Stimulated activated CD8-positive, alpha-beta memory T cell treated with anti-CD3 and anti-CD28 coated beads, Interleukin-12 subunit alpha, Interleukin-12 subunit beta, amount 100 ng/mL, for 4 hours (primary cell): ENCODE measurements around the gene TP73.

Experiments used
- DNase-seq: peaks from one replicate; pipeline ENCODE4 v3.0.0-alpha.2; 2020; ENCODE audit warnings: low read depth

Gene TP73

DNA sequence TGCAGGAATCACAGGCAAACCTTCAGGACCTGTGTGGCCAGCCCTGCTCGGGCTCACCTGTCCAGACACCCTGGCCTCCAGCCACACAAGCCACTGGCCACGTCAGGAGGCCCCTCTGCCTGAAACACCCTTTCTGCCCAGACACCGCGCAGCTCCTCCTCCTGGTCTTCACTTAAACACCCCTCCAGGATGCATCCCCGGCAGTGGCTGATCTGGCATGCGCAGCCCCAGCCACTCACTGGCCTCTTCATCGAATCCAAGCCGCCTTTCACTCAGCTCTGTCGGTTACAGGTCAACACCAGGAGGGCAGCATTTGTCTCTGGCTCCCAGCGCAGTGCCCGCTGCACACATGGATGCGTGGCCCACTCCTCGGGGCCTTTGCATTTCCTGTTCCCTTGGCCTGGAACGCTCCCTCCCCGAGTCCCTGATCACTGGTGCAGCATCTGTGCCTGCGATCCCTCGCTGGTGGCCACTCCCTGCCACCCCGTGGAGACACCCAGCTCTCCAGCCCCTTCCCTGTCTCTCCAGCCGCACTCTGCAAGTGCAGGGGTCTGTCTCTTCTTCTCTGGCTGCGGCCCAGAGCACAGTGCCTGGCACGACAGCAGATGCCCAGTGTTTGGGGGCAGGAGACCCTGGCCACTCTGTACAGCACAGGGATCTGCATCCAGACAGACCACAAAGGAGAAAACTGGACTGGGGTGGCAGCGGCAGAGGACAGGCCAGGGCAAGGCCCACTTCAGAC, 18.1 kb upstream of the TP73 start:
- DNase-seq: no peak

DNA sequence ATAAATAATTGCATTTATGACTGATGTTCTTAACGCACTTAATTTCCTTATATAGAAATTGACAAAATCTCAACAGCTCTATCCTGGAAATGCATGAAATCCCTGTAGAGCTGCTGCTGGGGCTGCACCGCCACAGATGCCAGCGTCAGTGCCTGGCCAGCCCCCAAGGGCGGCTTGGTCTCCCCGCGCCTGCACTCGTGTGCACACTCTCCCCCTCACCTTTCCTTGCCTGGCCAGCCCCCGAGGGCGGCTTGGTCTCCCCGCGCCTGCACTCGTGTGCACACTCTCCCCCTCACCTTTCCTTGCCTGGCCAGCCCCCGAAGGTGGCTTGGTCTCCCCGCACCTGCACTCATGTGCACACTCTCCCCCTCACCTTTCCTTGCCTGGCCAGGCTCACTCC, 16.2 kb upstream of the TP73 start:
- DNase-seq: no peak

- DNase-seq: no peak
These were observed 15.8 kb upstream of the TP73 start for GRCh38 chr1:3636531-3636930.

DNA sequence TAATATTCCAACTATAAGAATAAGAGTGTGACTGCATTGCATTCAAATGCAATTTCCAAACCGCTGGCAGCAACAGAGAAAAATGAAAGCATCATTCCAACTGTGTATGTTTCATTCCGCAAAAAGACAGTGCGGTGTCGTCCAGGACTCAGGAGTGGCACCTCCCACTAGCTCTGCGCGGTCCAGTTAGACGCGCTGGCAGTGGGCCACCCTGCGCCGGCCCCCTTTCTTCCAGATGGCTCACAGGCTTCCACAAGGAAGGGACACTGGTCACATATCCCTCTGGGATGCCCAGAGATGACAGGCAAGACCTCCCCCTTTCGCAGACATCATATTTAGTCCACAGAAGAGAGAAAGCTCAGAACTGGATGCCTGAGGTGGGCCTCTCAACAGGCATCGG, 14.3 kb upstream of the TP73 start:
- DNase-seq: no peak

GRCh38 chr1:3638676-3639075, 13.6 kb upstream of the TP73 start:
- DNase-seq: no peak

DNA sequence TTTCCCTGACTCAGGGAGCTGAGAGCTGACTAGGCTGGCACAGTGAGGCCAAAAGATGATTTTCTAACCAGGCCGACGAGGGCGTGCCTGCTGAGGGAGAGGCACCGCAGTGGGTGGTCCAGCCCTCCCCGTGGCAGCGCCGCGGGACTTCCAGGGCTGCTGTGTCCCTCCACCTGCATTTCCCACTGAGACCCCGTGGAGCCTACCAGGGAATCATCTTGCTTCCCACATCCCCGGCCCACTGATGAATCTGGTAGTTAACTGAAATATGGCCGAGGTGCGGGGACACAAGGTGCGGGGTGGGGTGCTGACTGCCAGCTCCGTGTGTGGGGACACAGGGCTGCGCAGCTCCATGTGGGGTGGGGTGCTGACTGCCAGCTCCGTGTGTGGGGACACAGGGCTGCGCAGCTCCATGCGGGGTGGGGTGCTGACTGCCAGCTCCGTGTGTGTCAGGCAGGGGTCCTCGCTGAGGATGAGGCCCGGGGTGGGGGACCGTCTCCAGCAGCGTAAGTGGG, 12.9 kb upstream of the TP73 start:
- no peak for DNase-seq

GRCh38 chr1:3640121-3640837, 12.0 kb upstream of the TP73 start:
- DNase-seq: no peak

DNA sequence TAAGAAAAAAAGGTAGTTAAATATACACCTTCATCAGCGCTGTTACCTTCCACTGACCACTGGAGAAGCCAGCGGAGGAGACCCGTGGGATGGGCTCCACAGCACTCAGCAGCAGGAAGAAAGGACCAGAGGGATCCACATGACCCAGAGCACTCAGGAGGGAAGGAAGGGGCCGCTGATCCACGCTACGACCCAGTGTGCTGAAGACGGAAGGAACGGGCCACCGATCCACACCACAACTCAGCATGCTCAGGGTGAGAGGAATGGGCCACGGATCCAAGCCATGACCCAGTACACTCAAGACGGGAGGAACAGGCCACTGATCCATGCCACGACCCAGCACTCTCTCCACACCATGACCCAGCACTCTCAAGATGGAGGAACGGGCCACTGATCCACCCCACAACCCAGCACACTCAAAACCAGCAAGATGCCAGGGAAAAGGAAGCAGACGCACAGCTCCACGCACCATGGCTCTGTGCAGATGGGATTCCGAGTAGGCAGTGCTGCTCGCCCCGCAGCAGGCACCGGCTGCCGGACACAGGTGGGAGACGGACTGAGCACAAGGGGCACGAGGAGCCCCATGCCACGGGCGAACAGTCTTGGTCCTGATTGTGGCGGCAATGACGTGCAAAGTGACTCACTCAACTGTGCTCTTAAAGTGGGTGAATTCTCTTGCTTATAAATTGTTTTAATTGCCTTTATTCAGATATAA, 11.1 kb upstream of the TP73 start:
- no peak for DNase-seq

- no peak for DNase-seq
These were observed 10.5 kb upstream of the TP73 start for GRCh38 chr1:3641816-3642215.

DNA sequence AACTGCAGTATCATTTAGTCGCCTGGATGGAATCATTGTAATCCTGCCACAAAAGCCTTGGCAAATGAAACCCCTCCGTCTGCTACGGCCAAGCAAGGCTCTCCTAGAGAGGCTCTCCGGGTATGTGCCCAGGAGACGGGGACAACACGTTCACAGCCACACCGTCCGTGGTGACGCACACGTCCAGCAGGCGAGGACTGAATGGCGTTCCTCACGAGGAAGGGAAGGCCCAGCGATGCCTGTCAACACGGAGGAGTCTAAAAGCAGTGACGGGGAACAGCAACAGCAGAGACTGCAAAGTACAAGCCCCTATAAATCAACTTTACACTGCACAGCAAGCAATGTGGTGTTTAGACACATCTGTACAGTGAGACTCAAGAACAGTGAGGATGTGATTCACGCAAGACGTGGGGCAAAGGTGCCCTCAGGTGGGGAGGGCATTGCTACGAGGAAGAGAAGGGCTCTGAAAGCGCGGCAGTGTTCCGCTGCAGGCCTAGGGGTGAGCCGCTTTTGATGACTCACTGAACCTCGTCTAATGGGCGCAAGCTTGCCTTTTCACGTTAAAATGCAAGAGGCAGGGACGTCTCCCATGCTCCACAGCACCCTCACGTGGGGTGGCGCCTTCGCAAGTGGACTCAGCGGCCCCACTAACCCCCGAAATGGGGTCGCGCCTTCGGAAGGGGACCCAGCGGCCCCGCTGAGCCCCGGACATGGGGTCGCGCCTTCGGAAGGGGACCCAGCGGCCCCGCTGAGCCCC, 9.2 kb upstream of the TP73 start:
- DNase-seq: no peak

GRCh38 chr1:3644273-3644672, 8.0 kb upstream of the TP73 start:
- DNase-seq: no peak

GRCh38 chr1:3645247-3645646, 7.1 kb upstream of the TP73 start:
- DNase-seq: no peak

DNA sequence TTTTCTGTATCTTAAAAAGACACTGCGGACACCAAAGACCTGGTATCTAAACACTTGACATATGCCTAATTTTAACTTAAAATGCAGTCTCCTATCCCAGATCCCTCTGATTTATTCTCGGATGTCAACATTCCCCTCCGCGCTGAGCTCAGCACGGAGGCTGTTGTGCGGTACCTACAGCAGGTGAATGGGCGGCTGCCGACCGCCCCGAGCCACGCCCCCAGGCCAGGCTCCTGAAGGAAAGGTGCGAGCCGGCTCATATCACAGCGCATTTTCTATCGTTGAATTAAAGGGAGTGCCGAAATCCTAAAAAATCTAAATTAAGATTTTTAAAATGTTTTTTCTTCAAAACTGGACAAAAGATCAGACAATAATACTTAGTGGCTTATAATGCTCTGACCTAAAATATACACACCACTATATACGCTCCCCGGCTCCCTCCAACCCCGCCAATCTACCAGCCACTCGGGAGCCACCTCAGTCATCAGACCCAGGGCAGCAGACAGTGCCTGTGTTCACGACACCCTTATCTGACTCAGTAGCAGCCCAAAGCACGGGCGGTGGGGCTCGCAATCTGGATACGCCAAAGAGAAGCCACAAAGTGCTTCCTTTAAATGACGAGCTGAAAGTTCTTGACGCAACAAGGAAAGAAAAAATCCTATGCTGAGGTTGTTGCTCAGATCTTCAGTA, 6.5 kb upstream of the TP73 start:
- no peak for DNase-seq

DNA sequence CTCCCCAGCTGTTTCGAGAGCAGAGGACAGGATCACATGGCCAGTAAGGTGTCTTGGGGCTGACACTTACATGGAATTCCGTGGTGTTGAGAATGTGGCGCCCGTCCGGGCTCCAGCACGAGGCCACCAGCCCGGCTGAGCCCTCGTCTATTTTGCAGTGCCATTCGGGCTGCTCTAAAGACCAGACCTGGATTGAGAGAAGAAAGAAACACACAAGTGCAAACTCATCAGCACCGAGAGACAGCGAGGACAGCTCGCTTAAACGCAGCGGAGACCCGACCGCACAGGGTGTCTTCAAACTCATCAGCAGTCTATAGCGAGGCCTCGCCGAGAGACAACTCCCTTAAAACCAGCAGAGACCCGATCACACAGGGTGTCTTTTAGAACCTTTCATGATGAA, 5.7 kb upstream of the TP73 start:
- DNase-seq: no peak

DNA sequence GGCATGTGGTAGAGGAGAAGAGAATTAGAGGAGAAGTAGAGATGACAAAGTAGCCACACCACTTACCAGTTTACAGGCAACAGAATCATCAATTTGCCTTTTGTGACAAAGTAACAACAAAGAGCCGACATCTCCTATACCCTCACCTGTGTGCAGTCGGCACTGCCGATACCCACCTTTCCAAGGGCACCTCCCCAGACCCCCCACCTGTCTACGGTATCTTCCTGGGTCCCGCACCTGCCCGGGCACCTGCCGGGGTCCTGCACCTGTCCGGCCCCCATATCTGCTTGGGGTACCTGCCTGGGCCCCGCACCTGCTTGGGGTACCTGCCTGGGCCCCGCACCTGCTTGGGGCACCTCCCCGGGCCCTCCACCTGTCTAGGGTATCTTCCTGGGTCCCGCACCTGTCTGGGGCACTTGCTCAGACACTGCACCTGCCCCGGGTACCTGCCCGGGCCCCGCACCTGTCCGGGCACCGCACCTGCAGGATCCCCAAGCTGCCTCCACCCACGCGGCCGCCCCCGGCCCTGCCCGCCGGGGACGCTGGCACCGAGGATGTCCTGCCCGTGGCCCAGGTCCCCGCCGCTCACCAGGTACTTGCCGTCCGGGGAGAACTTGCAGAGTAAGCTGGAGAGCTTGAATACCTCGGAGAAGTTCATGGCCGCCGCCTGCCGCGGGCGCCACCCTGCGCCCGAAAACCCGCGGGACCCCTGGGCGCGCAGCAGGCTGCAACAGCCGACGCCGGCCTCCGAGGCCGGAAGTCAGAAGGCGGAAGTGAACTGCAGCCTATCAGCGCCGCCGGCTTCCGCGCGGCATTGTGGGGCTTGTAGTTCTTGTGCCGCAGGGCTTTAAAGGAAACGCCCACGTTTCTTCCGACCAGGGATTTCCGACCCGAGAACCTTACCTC, 2.7 kb upstream of the TP73 start, which contains the start of gene WRAP73:
Gene WRAP73 (minus strand): TSS at position 762 of the 906 bp plus-strand sequence. CDS start 104 bp downstream, at position 658.
- peak; percentile 81 for DNase-seq

DNA sequence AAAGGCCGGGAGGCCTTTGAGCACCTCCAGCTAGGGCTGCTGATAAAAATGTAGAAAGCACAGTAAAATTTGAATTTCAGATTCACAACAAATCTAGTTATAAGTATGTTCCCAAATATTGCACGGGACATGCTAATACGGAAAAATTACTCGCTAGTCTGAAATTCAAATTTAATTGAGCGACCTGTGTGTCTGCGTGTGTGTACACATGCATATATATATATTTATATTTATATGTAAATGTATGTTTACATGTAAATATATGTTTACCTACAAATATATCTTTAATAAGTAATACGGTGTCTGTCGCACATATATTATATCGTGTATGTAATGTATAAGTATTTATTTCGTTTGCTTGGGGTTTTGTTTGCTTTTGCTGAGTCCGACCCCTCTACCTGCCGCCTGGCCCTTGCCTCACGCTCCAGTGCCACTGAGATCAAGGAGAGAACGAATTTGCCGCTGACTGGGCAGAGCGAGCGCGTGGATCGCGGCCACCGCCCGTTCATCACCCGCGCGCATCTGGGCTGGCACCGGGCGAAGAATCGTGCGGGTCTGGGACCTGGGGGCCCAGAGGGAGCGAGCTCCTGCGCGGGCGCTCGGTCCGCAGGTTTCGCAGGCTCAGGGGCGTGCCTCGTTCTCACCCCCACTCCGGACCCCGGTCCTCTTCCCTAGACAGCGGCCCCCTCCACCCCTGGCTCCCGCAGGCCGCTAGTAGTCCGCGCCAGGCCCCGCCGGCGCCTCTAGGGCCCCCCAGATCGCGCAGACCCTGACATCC, 1.9 kb upstream of the TP73 start:
- DNase-seq: no peak

DNA sequence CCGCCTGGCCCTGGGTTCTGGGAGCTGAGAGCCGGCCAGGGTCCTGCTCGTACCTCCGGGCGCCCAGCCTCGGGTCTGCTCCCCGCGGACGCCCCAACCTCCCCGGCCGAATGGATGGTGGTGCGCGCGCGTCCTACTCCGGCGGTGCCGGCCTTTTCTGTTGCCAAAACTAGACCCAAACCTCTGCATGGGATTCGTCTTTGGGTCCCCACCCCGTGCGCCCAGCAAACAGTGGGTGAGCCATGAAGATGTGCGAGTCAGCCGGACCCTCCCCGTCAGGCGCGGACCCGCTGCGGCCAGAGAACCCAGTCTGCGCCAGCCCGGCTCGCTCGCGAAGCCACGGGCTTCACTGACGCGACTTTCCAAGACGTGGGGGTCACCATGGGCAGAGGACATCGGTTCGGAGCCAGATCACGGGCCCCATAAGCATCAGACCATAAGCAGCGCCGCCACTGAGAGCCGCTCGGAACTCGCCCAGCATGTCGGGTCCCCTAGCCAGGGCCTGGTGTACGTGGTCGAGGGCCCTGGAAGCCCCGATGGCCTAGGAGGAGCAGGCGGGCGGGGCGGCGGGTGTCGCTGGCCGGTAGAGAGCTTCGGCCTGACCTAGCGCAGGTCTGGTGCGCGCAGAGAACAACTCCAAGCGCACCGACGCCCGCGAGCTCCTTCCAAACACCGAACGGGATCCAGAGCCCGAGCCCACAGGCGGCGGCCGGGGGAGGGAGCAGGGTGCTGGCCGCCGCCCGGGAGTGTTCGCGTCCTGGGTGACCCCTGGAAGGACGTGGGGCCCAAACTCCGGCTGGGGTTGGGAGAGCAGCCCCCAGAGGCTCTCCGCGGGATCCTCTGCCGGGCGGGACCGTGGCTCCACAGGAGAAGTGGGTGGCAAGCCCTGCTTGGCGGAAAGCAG, 1.0 kb upstream of the TP73 start:
- no peak for DNase-seq

DNA sequence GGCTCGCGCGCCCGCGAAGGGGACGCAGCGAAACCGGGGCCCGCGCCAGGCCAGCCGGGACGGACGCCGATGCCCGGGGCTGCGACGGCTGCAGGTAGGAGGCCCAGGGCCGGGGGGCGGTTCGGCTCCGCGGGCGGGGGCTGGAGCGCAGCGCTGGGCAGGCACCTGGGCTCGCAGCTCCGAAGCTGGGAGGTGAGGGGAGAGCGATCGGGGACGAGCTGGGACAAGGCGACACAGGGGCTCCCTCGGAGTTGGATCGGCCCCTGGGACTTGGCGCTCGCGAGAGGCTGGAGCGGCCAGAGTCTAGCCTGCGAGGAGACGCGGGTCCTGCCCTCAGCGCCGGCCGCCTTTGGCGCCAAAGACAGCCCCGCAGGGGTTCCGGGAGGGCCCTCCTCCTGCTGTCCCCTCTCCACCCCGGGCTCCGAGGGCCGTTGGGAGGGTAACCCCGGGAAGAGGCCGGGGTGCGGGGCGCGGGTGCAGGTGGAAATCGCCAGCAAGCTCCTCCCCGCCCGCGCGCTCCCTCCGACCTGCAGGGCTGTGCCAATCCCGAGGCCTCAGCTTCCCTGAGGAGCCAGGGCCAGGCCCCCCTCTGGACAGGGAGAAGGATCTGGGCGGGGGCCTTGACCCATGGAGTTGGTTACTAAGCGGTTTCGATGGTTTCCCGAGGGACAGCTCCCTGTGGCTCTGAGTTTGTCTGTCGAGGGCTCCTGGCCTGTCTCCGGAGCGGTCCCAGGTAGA, 401 bp downstream of the TP73 start:
- DNase-seq: no peak
